Neural cell (in vitro differentiated cells): ENCODE measurements around the gene ACOT7. TPM values are rescaled to one million over a fixed set of nuclear protein-coding genes. Genes with fewer than 3 reads are reported as not detected.
"Not testable (repeated sequence)": the region's sequence is repeated elsewhere in the genome, so short reads cannot be mapped to it uniquely, and the experiment has no call there.

Source experiments
- H2AFZ ChIP-seq: fragments of 200-600, 300-800 bp; sonication (generic), shearing (Covaris generic); 2 replicates; pipeline ENCODE4 v1.6.0; 2014; ENCODE audit warnings: low read depth, mild to moderate bottlenecking, antibody characterized with exemption, low read length, moderate library complexity
- H3F3A ChIP-seq: fragments of 200-600 bp; shearing (Covaris generic); 2 replicates; pipeline ENCODE4 v1.6.1; 2016; ENCODE audit warnings: mild to moderate bottlenecking, moderate library complexity, mixed read lengths, antibody characterized with exemption, low read length; ENCODE audit not compliant: insufficient read depth, poor library complexity, severe bottlenecking
- H3K27ac ChIP-seq: fragments of 200-600, 300-800 bp; sonication (generic), shearing (Covaris generic); 2 replicates; pipeline ENCODE4 v1.5.1; 2014; ENCODE audit warnings: mild to moderate bottlenecking, low read length, moderate library complexity
- H3K27me3 ChIP-seq: fragments of 300-800, 200-600 bp; sonication (generic), shearing (Covaris generic); 2 replicates; pipeline ENCODE4 v1.6.0; 2014; ENCODE audit warnings: mild to moderate bottlenecking, low read depth, low read length, moderate library complexity; ENCODE audit not compliant: insufficient read depth
- H3K36me3 ChIP-seq: fragments of 300-800, 200-600 bp; sonication (generic), shearing (Covaris generic); 2 replicates; pipeline ENCODE4 v1.5.1; 2014; ENCODE audit warnings: mild to moderate bottlenecking, antibody characterized with exemption, low read length, moderate library complexity; ENCODE audit not compliant: insufficient read depth
- H3K4me2 ChIP-seq: fragments of 300-800, 200-600 bp; sonication (generic), shearing (Covaris generic); 2 replicates; pipeline ENCODE4 v1.6.0; 2014; ENCODE audit warnings: mild to moderate bottlenecking, low read length
- H3K4me3 ChIP-seq: fragments of 300-800, 200-600 bp; sonication (generic), shearing (Covaris generic); 2 replicates; pipeline ENCODE4 v1.5.1; 2014; ENCODE audit warnings: mild to moderate bottlenecking, low read length, moderate library complexity
- H3K79me2 ChIP-seq: fragments of 200-600 bp; shearing (Covaris generic); replicated peaks from 2 replicates; pipeline ENCODE4 v1.6.0; 2014; ENCODE audit warnings: mild to moderate bottlenecking, low read length, moderate library complexity; ENCODE audit not compliant: insufficient read depth
- H3K9ac ChIP-seq: fragments of 300-800, 200-600 bp; sonication (generic), shearing (Covaris generic); 2 replicates; pipeline ENCODE4 v1.6.1; 2016; ENCODE audit warnings: mild to moderate bottlenecking, low read length, mixed read lengths
- H3K9me2 ChIP-seq: fragments of 200-600 bp; shearing (Covaris generic); 2 replicates; pipeline ENCODE4 v1.6.1; 2016; ENCODE audit warnings: mild to moderate bottlenecking, low read length, mixed read lengths; ENCODE audit not compliant: insufficient read depth
- H3K9me3 ChIP-seq: fragments of 200-600, 300-800 bp; sonication (generic), shearing (Covaris generic); 2 replicates; pipeline ENCODE4 v1.6.1; 2016; ENCODE audit warnings: mild to moderate bottlenecking, mixed run types, low read length, moderate library complexity, mixed read lengths
- H4K20me1 ChIP-seq: fragments of 200-600 bp; shearing (Covaris generic); 2 replicates; pipeline ENCODE4 v1.6.1; 2016; ENCODE audit warnings: mild to moderate bottlenecking, mixed run types; ENCODE audit not compliant: insufficient read depth
- CTCF ChIP-seq: fragments of 450-650 bp; IDR thresholded peaks from 2 replicates; pipeline ENCODE4 v1.5.1; 2014; ENCODE audit warnings: antibody characterized with exemption, mild to moderate bottlenecking, moderate library complexity; ENCODE audit not compliant: poor library complexity, severe bottlenecking
- EP300 ChIP-seq: fragments of 450-650 bp; conservative IDR thresholded peaks from 2 replicates; pipeline ENCODE4 v1.6.1; 2014; ENCODE audit warnings: antibody characterized with exemption, mild to moderate bottlenecking, moderate library complexity; ENCODE audit not compliant: poor library complexity, severe bottlenecking
- EZH2 ChIP-seq: fragments of 200-600, 300-800 bp; shearing (Covaris generic), sonication (generic); IDR thresholded peaks from 2 replicates; pipeline ENCODE4 v1.6.1; 2014; ENCODE audit warnings: antibody characterized with exemption, low read length, borderline replicate concordance, mild to moderate bottlenecking; ENCODE audit not compliant: insufficient read depth, poor library complexity, severe bottlenecking
- MXI1 ChIP-seq: fragments of 450-650 bp; conservative IDR thresholded peaks from 2 replicates; pipeline ENCODE4 v1.6.1; 2014; ENCODE audit warnings: antibody characterized with exemption, mild to moderate bottlenecking; ENCODE audit not compliant: poor library complexity, severe bottlenecking
- POLR2AphosphoS5 ChIP-seq: IDR thresholded peaks from 2 replicates; pipeline ENCODE4 v1.6.1; 2012
- RAD21 ChIP-seq: fragments of 450-650 bp; conservative IDR thresholded peaks from 2 replicates; pipeline ENCODE4 v1.6.1; 2014; ENCODE audit warnings: antibody characterized with exemption, mild to moderate bottlenecking, moderate library complexity
- REST ChIP-seq: IDR thresholded peaks from 2 replicates; pipeline ENCODE4 v1.6.1; 2012; ENCODE audit warnings: borderline replicate concordance
- SMC3 ChIP-seq: fragments of 450-650 bp; conservative IDR thresholded peaks from 2 replicates; pipeline ENCODE4 v1.6.1; 2014; ENCODE audit warnings: antibody characterized with exemption, mild to moderate bottlenecking, moderate library complexity; ENCODE audit not compliant: poor library complexity
- TAF1 ChIP-seq: IDR thresholded peaks from 2 replicates; pipeline ENCODE4 v1.6.1; 2012; ENCODE audit warnings: low read depth
- polyA plus RNA-seq: library from polyadenylated mRNA; depleted of rRNA; stranded (reverse); fragments of >200 nt; gene quantifications from 2 replicates; pipeline ENCODE4 v1.2.3, GENCODE V29; 2014

The ACOT7 gene
- polyA plus RNA-seq, 1 donor from 2014 or later = 101 TPM

GRCh38 chr1:6397844-6398441 lies 4.4 kb upstream of the ACOT7 start:
- TF ChIP-seq POLR2AphosphoS5 (no peak), EP300 (no peak), RAD21 (no peak), TAF1 (no peak), SMC3 (no peak), CTCF (no peak), EZH2 (no peak), MXI1 (no peak), REST (no peak)
- Histone ChIP-seq H3K9me2 (no peaks in the 10 kb centered on the region), H3K36me3 (no peaks in the 10 kb centered on the region), H3K9me3 (no peaks in the 10 kb centered on the region), H3K4me2 (no peak overlapping the region), H3K9ac (no peak overlapping the region), H3K27ac (no peak overlapping the region), H3F3A (no peaks in the 10 kb centered on the region), H2AFZ (no peak overlapping the region), H3K27me3 (no peaks in the 10 kb centered on the region), H3K79me2 (no peaks in the 10 kb centered on the region), H4K20me1 (no peaks in the 10 kb centered on the region), H3K4me3 (no peak overlapping the region)

GRCh38 chr1:6396998-6397397 lies 3.4 kb upstream of the ACOT7 start:
- TF ChIP-seq TAF1 = no peak
- TF ChIP-seq RAD21 = no peak
- TF ChIP-seq SMC3 = no peak
- no peak for TF ChIP-seq EP300
- no peak for TF ChIP-seq POLR2AphosphoS5
- TF ChIP-seq CTCF = no peak
- TF ChIP-seq MXI1 = no peak
- no peak for TF ChIP-seq REST
- TF ChIP-seq EZH2 = no peak
- Histone ChIP-seq H3K36me3 (no peaks in the 10 kb centered on the region), H3K4me2 (no peak overlapping the region), H2AFZ (no peak overlapping the region), H3F3A (no peaks in the 10 kb centered on the region), H3K9me3 (no peaks in the 10 kb centered on the region), H3K27me3 (no peaks in the 10 kb centered on the region), H4K20me1 (no peaks in the 10 kb centered on the region), H3K79me2 (peaks cover 7% of the 10 kb centered on the region), H3K4me3 (no peak overlapping the region), H3K9ac (no peak overlapping the region), H3K9me2 (no peaks in the 10 kb centered on the region), H3K27ac (no peak overlapping the region)

- H3K27me3 ChIP-seq, H3K4me3 ChIP-seq, H3K9ac ChIP-seq, H4K20me1 ChIP-seq, H3K9me3 ChIP-seq, H3K9me2 ChIP-seq, H3K36me3 ChIP-seq, H3K27ac ChIP-seq, H2AFZ ChIP-seq, H3K4me2 ChIP-seq, H3F3A ChIP-seq: not testable (repeated sequence)
- H3K79me2 ChIP-seq = peaks cover 18% of the 10 kb centered on the region
Measured at GRCh38 chr1:6395781-6396244, 2.2 kb upstream of the ACOT7 start.
